ENCODE measurements around the gene CCDC69.
"Not testable (repeated sequence)": the region's sequence is repeated elsewhere in the genome, so short reads cannot be mapped to it uniquely, and the experiment has no call there.

The CCDC69 gene, protein sequence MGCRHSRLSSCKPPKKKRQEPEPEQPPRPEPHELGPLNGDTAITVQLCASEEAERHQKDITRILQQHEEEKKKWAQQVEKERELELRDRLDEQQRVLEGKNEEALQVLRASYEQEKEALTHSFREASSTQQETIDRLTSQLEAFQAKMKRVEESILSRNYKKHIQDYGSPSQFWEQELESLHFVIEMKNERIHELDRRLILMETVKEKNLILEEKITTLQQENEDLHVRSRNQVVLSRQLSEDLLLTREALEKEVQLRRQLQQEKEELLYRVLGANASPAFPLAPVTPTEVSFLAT

DNA sequence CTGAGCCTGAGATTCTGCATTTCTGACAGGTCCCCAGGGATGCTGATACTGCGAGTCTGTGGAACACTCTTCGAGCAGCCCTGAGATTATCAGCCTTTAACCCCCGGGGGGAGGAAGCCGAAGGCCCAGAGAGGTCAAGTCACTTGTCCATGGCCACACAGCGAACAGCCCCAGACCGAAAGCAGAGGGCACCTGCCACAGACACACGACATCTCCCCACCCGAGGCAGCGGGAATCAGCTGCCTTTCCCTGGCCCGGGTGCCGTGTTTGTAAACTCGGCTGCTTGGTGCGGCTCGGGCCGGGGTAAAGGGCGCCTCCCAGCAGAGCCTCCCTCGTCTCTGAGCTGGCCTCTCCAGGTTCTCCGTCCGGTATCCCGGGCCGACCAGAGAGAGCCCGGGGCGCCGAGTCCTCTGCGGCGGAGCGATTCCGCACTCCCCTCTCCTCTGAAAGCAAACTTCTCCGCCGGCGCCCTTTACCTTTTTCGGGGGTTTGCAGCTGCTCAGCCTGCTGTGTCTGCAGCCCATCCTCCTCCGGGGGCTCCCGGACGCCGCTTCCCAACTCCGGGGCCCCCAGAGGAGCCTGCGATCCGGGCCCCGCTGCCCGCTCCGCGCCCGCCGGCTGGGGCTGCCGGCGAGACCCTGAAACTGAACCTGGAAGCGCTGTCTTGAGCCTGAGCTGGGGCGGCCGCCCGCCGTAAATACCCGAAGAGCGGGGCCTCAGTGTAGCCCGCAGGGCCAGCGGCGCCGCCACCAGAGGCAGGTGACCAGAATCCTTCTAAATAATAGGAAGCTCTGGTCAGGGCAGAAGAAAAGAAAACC is at the start of gene CCDC69:
Gene CCDC69 (minus strand): TSS at position 646 of the 818 bp plus-strand sequence. CDS start 122 bp downstream, at position 524.
- DNase-seq, result peak; percentile 14

DNA sequence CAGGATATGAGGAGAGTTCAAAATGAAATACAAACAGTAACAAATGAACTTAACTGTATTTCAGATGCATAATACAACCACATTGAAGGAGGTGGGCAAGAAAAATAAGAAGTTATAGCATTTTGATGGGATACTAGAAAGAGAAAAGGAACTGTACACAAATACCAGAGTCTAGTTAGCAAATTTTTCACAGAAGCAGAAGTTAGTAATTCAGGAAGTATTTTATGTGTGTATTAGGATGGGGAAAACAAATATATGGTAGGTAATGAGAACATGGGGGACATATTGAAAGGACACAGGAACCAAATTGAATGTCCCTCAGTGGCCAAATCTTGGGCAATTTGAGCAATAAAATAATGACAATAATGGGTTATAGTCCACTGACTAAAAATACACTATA is 47.4 kb upstream of the CCDC69 start:
- DNase-seq, result no peak

DNA sequence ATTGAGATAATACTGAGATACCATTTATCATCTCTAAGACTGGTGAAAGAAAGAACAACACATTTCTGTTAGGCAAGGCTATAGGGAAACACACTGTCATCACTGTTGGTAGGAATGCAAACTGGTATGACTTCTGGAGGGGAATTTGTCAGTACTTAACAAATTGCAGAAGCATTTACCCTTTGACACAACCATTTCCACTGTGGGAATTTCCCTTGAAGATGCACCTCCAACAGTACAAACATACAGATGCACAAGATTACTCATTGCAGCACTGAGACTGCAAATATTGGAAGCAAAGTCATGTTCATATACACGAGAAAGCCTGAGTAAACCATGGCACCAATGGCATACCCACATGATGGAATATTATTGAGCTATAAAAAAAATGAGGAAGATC is 46.7 kb upstream of the CCDC69 start:
- no peak for DNase-seq

DNA sequence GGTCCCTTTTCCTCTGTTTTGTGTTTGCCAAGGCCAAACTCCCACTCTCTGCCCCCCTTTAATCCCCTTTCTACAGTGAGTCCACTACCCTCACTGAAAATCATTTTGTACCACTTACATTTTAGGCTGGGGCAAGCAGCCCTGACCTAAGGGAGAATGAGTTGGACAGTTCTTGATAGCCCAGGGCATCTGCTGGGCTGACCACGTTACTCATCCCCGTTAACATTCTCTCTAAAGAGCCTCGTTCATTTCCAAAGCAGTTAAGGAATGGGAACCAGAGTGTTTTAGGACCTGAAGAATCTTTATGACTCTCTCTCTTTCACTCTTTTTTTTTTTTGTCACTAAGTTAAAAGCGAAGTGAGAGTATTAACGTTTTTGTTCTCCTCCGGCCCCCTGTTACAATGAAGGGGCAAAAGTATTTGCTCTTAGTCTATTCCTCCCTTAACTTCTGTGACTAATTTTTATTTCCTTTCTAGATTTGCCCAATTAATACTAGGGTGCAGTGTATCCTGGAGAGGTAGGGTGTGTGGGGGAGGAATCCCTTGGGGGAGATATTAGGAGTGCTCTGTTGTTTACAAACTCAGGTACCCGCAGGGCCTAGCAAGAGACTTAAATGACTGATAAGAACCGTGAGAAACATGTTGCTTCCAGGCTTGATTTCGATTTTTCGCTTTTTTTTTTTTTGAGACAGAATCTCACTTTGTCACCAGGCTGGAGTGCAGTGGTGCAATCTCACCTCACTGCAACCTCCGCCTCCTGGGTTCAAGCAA is 43.8 kb upstream of the CCDC69 start:
- DNase-seq, result no peak

DNA sequence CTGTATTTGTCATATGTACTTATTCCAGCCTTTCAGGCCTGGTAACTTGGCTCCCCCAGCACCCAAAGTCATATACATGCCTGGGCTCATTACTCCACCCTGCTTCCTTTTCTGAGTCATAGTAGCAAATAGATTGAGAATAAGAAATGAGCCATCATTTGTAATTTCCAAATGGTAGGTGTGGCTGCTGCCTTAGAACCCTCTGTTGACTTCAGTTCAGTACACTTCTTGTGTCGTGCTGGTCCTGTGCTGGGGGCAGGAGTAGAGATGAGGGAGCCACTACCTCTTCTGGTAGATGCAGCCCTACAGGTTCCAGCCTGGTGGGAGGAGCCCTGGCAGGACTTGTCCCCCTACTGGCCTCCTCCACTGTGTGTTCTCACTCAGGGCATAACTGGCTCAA is 40.2 kb upstream of the CCDC69 start:
- DNase-seq, result no peak

DNA sequence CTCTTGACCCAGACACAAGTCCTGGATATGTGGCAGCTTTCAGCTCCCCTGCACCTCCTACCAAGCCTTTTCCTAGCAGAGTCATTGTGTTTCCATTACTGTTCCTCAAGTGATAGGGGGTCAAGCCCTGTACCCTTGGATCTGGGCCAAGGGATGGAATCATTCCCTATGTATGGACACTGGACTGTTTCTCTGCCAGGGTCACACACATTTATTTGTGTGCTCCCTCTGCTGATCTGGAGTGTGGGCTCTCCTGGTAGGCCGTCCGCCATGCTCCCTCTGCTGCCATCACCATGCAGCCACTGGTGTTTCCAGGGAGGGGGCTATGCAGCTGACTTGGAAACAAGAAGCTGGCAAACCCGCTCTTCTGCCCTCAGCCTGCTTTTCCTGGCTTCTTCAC is 38.6 kb upstream of the CCDC69 start:
- DNase-seq, result no peak

DNA sequence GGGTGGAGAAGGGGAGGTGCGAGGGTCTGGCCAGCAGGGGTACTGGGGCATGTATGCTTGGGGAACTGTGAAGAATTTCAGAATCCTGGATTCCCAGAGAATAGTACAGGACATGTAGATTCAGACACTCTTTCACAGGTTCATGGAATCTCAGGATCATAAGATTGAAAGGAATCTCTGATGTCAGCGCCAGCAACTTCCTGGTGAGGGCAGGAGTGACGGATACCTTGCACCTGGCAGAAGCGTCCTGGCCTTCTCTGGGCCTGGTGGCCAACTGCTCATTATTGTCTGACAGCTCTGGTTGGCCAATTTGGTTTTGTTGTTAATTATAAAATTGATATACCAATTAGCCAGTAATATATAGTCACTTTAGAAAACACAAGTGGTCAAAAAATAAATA is 36.0 kb upstream of the CCDC69 start:
- no peak for DNase-seq

DNA sequence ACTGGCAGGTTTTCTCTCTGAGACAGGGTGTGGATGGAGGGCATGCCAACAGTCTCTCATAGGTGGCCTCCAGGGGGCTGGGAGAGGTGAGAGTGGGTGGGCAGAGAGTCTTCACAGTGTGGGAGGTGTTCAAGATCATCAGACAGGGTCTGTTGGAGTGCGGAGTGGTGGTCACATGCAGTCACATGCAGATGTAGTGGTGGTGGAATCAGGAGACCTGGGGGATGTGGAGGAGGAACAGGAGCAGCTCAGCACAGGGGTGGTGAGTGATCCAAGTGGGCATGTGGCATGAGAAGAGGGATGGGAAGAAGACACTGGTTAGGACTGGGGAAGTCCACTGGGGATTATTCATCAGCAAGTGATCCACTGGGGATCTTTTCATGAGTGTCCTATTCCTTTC is 34.9 kb upstream of the CCDC69 start:
- no peak for DNase-seq

DNA sequence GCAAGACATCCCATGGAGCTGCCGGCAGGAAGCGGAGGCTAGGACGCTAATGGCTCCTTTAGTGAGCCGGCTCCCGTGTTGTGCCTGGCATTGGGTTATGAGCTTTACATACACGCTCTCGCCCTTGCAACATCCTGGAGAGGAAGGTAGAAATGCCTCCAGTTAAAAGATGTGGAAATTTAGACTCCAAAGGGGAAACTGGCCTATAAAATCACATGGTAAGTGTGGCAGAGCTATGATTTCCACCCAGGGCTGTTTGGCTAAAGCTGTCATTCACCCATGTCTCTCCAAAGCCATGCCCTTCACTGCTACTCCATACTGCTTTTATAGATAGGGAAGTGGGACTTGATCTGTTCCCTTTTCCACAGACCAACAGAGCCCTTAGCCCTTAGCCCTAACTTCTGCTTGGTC is 34.3 kb upstream of the CCDC69 start:
- DNase-seq, result no peak

DNA sequence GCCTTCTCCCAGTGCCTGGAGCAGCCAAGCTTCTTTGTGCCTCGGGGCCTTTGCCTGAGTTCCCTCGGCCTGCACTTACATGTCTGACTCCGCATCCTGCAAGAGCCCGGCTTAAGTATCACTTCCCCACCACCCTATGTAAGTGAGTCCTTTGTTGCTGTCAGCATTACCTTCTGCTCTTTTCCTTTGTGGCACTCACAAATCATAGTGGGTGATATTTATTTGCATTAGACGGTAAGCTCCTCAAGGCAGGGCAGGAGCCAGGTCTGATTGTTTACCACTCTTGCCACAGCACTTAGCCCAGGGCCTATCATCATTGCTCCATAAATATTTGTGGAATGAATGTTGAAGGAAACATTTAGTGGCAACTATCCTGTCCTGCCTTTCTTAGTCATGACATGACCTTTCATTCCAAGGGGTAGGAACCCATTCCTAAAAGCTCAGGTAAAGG is 33.9 kb upstream of the CCDC69 start:
- no peak for DNase-seq

DNA sequence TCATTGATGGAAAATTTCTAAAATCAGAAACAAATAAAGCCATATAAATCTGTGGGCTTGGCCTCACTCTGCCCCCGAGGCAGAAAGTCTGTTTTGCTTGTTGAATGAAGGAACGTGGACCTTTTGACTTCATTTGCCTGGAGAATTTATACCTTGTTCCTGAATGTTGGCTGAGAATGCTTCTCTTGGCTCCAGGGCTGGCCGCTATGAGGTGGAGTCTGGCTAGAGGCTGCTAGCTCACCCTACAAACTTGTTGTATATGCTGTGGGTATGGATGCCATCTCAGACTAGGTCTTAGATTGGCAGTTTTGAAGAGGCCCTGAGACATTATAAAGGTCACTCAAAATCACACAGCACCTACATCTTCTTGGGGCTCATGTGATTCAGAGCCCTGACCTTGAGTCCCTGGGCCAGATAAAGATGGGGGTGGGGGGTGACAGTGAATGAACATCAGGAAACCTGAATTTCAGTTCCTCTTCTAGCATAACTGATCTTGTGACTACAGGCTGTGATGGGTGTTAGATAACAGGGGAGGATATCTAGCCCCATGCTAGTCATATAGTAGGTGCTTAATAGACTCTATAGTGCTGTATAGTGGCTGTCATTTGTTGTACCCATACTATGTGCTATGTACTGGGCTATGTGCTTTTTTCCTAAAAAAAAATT is 31.9 kb upstream of the CCDC69 start:
- DNase-seq, result no peak

DNA sequence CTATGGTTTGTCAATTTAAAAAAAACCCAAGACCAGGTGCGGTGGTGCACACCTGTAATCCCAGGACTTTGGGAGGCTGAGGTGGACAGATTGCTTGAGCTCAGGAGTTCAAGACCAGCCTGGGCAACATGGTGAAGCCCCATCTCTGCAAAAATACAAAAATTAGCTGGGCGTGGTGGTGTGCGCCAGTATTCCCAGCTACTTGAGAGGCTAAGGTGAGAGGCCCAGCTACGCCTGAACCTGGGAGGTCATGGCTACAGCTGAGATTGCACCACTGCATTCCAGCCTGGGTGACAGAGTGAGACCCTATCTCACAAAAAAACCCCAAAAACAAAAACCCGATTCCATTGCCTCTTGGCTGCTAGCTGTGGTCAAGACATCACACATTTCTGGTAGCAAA is 31.1 kb upstream of the CCDC69 start:
- DNase-seq, result not testable (repeated sequence)

DNA sequence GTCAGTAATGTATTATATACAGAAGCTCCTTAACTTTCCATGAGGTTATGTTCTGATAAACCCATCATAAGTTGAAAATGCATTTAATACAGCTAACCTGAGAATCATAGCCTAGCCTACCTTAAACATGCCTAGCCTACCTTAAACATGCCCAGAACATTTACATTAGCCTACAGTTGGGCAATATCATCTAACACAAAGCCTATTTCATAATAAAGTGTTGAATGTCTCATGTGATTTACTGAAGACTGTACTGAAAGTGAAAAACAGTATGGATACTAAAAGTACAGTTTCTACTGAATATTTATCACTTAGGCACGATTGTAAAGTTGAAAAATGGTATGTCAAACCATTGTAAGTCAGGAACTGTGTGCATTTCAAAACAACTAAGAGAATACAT is 30.7 kb upstream of the CCDC69 start:
- DNase-seq, result no peak

DNA sequence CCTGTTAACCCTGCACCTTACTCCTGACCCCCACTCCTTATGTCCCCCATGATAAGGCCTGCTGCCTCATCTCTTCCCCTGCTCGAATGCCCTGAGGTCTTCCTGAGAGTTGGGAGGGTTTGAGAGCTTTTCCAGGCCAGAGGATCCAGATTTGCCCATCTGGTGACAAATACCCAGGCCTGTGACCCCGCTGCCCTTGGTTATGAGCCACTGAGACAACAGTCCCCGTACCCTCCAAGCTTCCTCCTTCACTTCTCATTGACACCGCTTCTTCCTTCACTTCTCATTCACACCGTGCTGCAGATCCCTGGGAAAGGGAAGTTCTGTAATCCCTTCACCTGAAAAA is 29.7 kb upstream of the CCDC69 start:
- no peak for DNase-seq

DNA sequence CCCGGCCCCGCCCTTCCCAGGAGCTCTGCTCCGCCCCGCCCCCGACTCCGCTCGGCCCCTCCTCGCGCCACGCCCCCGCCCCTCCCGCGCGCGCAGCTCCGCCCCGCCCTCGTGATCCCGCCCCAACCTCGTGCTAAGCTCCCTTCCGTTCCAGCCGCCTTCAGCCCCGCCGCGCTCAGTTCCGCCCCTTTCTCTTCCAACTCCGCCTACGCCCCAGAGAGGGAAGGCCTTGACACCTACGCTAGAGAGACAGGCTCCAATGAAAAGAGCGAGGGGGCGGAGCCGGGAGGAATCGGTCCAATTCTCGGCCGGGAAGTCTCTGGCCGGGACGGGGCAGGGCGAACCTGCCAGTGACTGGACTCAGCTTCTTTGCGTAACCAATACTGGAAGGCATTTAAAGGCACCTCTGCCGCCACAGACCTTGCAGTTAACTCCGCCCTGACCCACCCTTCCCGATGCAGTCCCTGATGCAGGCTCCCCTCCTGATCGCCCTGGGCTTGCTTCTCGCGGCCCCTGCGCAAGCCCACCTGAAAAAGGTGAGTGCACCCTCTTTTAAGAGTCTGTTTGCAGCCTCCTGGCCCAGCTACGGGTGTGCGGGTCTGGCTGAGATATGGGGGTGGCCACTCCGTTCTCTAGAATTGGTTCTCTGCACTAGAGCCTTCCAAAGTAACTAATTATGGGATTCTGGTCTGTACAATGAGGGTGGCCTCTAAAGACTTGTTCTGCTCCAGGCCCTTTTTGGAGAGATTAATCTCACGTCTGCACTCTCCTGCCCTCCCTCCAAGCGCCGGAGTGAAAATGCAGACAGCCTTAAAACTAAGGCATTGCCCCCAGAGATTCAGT is 29.1 kb upstream of the CCDC69 start, which contains the start of gene GM2A:
Gene GM2A (plus strand): TSS at position 424 of the 843 bp plus-strand sequence. CDS start 32 bp downstream, at position 456.
- peak; percentile 92 for DNase-seq

DNA sequence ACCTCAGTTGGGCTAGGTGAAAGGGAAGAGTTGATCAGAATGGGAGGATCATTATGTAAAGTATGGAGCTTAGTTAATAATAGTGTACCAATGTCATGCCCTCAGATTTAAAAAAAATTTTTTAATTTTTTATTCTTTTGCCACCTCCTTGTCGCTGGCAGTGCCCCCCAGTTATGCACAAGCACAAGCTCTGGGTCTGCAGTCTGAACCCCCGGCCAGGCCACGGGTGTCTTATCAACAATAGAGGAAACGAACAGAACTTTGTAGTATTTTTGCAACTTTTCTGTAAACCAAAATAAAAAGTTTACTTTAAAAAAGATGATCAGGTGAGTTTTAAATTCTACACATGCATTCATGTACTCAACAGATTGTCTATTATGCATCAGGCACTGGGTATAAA is 27.7 kb upstream of the CCDC69 start:
- DNase-seq, result no peak

DNA sequence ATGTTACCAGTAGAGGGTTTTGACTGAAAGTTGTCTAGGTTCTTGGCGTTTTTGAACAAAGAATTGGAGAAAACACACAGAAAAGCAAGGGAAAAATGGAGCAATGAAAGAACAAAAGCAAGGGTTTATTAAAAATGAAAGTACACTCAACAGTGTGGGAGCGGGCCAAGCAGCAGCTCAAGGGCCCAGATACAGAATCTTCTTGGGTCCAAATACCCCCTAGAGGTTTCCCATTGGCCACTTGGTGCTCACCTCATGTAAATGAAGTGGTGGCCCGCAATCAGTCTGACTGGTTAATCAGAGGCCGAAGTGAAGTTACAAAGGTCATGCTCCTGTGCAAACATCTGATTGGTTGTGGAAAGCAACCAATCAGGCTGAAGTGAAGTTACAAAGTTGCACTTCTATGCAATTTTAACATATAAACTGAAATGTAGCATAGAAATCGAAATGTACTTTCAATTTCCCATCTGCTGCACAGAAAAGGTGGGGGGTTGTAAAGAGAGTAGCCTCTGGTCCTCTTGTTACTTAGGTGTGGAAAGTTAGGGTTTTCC is 27.2 kb upstream of the CCDC69 start:
- DNase-seq, result no peak

DNA sequence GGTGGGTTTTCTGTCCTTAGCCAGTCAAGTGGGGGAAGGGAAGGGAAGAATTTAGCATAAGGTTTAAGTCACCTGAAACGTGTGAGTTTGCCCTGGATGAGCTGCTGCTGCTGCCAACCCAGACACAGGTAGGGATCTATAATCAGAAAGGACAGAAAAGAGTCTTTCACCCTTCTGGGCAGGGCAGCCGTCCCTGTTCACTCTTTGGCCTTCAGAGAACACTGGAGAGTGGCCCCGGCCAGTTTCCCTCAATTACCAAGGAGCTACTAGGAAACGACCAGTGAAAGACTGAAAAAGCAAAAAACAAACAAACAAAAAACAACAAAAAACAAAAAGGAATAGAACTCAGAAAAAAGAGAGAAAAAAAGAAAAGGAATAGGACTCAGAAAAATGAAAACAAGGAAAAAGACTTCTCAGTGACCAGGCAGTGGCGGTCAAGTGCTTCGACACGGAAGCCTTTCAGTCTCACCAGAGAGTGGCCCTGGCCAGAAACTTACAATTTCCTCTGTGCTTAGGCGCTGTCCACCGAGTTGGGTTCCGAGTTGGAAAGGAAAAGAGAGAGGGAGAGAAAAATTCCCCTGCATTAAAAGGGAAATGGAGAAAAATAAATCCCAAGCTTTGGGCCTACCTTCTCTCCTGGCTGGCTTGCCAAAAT is 26.6 kb upstream of the CCDC69 start:
- no peak for DNase-seq

DNA sequence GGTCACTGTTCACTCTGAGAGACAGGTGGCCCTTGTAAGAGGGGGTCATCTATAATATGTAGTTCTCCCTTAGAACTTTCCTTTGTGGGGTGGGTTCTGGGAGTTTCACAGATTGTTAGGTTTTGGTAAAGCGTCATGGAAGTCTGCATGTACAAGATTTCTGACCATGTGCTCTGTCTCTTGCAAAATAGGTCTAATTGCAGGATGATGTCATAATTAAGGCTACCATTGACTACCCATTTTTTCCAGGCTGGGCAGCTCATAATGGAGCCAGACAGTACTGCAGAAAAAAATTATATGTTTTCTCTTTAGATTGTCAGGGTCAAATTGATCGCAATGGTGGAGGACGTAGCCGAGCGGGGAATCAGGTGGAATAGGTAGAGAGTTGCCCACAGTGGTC is 25.4 kb upstream of the CCDC69 start:
- no peak for DNase-seq

DNA sequence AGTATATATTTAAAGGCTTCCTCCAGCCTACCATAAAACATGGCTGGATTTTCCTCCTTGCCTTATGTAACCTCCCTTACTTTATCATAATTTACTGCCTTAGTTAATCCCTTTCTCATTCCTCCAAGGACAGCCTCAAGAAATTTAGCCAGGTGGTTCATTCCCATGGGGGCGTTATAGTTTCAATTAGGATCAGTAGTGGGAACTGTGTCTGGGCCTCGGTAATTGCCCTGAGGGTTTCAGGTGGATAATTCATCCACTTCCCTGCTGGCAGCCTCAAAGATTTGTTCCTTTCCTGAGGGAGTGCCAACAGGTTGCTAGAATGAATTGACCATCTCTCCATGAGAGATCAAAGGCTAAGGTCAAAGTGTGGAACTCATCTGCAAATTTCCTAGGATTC is 24.8 kb upstream of the CCDC69 start:
- no peak for DNase-seq

DNA sequence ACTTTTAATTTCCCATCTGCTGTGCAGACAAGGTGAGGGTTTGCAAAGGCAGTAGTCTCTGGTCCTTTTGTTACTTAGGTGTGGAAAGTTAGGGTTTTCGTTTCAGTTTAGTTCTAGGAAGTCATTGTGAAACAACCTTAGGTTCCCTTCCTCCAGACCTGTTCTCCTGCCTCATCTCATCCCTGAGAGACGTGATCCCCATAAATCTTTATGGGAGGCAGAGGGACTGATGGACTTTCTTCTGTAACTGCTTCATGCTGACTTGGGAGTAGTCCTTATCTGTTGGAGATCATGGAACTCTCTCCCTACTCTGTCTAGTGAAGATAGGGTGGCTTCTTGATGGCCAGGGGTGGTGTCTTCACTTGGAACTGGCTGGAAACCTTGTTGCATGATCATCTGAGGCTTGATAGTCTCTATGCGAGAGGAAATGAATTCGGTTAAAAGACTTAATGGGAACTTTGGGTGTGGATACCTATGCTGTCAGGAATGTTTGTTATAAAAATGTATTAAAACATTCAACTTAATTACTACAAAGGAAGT is 21.9 kb upstream of the CCDC69 start:
- DNase-seq, result no peak

All from NCI-H2227 treated with DMSO at 0.1 percent for 48 hours (cell line).